Measurements from ENCODE around the gene MAG. TPM values are rescaled to one million over a fixed set of nuclear protein-coding genes. Genes with fewer than 3 reads are reported as not detected.
A peak's percentile ranks its signal among the peaks of the same experiment; 100 is the strongest.

Gene MAG
- total and polyA plus RNA-seq, 2 of the 13 experiments (the other 11 are each of a cell fraction or from before 2014, with no cell fraction given) = 0.20 to 1.3 TPM

DNA sequence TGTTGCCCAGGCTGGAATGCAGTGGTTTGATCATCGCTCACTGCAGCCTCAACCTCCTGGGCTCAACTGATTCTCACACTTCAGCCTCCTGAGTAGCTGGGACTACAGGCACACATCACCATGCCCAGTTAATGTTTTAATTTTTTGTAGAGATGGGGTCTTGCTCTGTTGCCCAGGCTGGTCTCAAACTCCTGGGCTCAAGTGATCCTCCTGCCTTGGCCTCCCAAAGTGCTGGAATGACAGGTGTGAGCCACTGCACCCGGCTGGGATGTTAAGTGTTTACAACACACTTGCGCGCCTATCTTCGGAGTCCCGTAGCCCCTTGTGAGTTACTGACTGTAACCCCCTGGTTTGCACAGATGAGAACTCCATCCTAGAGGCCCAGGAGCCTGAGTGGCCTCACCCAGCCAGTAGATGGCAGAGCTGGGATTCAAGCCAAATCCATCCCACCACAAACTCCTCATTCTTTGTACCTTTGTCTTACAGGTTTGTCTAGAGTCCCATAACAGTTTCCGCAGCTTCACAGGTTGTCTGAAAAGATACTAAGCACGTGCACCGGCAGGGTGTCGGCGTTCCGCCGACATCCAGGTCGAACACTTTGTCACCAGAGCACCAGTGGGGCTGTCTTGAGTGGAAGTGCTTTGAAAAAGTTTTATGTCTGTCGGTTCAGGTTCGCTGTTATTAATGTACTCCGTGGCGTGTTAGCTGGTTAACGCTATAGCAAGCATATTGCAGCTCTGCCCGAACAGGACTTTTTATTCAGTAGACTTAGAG lies 14.7 kb downstream of the MAG start:
- H3K27ac ChIP-seq (ENCODE audit: extremely low read length, insufficient read depth, low read length) = peak overlapping the region; percentile 77
- no peaks in the 10 kb centered on the region for H3K36me3 ChIP-seq (replicated peaks in 1 of 2; ENCODE audit: control insufficient read depth in 1 of 2, insufficient read depth in 2 of 2, low read length in 2 of 2)
- no peaks in the 10 kb centered on the region for H3K27me3 ChIP-seq (ENCODE audit: control insufficient read depth in 1 of 2, insufficient read depth in 2 of 2, low read length in 2 of 2)
- 80% methylated on average over 20 of the region's 20 CpGs for WGBS (ENCODE audit: low lambda C conversion rate)
- no peak overlapping the region for H3K4me2 ChIP-seq (ENCODE audit: low read depth, low read length)
- DNase-seq (ENCODE audit: low spot score) = peak; percentile 61
- H2AFZ ChIP-seq (ENCODE audit: low read length) = no peak overlapping the region
- intact Hi-C loops (cut with micrococcal nuclease; ENCODE audit: unreplicated experiment) = no loop called here
- ChIA-PET POLR2A (interaction anchor here (1.3 to 3.7 kb wide), 3 partner anchors 10 to 37 kb away, joined by 6 to 16 read pairs (median 7); partner anchors contain the start of gene USF2), CTCF (ENCODE audit: low intra/inter-chr PET ratio, low total read pairs) (interaction anchor here (1.0 kb wide), 1 partner anchor 46 kb away, joined by 3 read pairs; no protein-coding TSS in a partner anchor)
- no peak overlapping the region; the same call in 1 of the 2 replicates for H3K9ac ChIP-seq (ENCODE audit: insufficient read depth, low read depth, low read length)
- H3K4me1 ChIP-seq (ENCODE audit: insufficient read depth, low read length) = peaks cover 71% of the 10 kb centered on the region
- H3K4me3 ChIP-seq (replicated peaks in 1 of 3; ENCODE audit: insufficient read depth in 1 of 3, low read depth in 2 of 3, low read length in 3 of 3) = no peak overlapping the region
- FAIRE-seq = peak; percentile 79
- H3K79me2 ChIP-seq (ENCODE audit: insufficient read depth, low read length) = no peaks in the 10 kb centered on the region
- peak; percentile 47 for ATAC-seq
- BruUV-seq (replicated peaks) = no TSS peak
- no peaks in the 10 kb centered on the region for H3K9me3 ChIP-seq (ENCODE audit: low read length)
- no peaks in the 10 kb centered on the region for H4K20me1 ChIP-seq (ENCODE audit: insufficient read depth, low read length)
- in situ Hi-C loops (cut with HindIII; ENCODE audit: extremely low pct_ligation_motif_present, low pct_unique_long_range_greater_than_20kb) = no loop called here
- TF ChIP-seq ZNF547 (CRISPR knock-in tag; IDR thresholded peaks at IDR 0.05) (no peak), RAD21 (CRISPR knock-in tag; IDR thresholded peaks at IDR 0.05) (peak; percentile 56), ZNF530 (CRISPR knock-in tag; IDR thresholded peaks at IDR 0.05; ENCODE audit: low read depth) (no peak), MAFF (IDR thresholded peaks at IDR 0.05; ENCODE audit: low read depth, low read length) (no peak), HES4 (CRISPR knock-in tag; IDR thresholded peaks at IDR 0.05; ENCODE audit: borderline replicate concordance) (no peak), STAG1 (CRISPR knock-in tag; IDR thresholded peaks at IDR 0.05) (peak; percentile 50), ZNF230 (CRISPR knock-in tag; IDR thresholded peaks at IDR 0.05) (no peak), CHD4 (IDR thresholded peaks at IDR 0.05; ENCODE audit: borderline replicate concordance, low read length) (0 out of 2 replicates have a peak, but pooled peaks have one; percentile 57), SMAD1 (CRISPR knock-in tag; IDR thresholded peaks at IDR 0.05; ENCODE audit: borderline replicate concordance, low read depth) (0 out of 2 replicates have a peak, but pooled peaks have one; percentile 44)
- TF ChIP-seq, protein P1, sequence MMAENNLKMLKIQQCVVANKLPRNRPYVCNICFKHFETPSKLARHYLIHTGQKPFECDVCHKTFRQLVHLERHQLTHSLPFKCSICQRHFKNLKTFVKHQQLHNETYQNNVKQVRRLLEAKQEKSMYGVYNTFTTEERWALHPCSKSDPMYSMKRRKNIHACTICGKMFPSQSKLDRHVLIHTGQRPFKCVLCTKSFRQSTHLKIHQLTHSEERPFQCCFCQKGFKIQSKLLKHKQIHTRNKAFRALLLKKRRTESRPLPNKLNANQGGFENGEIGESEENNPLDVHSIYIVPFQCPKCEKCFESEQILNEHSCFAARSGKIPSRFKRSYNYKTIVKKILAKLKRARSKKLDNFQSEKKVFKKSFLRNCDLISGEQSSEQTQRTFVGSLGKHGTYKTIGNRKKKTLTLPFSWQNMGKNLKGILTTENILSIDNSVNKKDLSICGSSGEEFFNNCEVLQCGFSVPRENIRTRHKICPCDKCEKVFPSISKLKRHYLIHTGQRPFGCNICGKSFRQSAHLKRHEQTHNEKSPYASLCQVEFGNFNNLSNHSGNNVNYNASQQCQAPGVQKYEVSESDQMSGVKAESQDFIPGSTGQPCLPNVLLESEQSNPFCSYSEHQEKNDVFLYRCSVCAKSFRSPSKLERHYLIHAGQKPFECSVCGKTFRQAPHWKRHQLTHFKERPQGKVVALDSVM (CRISPR knock-in tag; IDR thresholded peaks at IDR 0.05) = peak; percentile 89
- TF ChIP-seq, protein P2, sequence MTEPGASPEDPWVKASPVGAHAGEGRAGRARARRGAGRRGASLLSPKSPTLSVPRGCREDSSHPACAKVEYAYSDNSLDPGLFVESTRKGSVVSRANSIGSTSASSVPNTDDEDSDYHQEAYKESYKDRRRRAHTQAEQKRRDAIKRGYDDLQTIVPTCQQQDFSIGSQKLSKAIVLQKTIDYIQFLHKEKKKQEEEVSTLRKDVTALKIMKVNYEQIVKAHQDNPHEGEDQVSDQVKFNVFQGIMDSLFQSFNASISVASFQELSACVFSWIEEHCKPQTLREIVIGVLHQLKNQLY (CRISPR knock-in tag; IDR thresholded peaks at IDR 0.05) = 0 out of 2 replicates have a peak, but pooled peaks have one; percentile 17
- TF ChIP-seq, protein P3, sequence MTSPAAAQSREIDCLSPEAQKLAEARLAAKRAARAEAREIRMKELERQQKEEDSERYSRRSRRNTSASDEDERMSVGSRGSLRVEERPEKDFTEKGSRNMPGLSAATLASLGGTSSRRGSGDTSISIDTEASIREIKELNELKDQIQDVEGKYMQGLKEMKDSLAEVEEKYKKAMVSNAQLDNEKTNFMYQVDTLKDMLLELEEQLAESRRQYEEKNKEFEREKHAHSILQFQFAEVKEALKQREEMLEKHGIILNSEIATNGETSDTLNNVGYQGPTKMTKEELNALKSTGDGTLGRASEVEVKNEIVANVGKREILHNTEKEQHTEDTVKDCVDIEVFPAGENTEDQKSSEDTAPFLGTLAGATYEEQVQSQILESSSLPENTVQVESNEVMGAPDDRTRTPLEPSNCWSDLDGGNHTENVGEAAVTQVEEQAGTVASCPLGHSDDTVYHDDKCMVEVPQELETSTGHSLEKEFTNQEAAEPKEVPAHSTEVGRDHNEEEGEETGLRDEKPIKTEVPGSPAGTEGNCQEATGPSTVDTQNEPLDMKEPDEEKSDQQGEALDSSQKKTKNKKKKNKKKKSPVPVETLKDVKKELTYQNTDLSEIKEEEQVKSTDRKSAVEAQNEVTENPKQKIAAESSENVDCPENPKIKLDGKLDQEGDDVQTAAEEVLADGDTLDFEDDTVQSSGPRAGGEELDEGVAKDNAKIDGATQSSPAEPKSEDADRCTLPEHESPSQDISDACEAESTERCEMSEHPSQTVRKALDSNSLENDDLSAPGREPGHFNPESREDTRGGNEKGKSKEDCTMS (CRISPR knock-in tag; conservative IDR thresholded peaks at IDR 0.05) = no peak
- TF ChIP-seq, protein P4, sequence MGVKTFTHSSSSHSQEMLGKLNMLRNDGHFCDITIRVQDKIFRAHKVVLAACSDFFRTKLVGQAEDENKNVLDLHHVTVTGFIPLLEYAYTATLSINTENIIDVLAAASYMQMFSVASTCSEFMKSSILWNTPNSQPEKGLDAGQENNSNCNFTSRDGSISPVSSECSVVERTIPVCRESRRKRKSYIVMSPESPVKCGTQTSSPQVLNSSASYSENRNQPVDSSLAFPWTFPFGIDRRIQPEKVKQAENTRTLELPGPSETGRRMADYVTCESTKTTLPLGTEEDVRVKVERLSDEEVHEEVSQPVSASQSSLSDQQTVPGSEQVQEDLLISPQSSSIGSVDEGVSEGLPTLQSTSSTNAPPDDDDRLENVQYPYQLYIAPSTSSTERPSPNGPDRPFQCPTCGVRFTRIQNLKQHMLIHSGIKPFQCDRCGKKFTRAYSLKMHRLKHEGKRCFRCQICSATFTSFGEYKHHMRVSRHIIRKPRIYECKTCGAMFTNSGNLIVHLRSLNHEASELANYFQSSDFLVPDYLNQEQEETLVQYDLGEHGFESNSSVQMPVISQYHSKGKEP (CRISPR knock-in tag; IDR thresholded peaks at IDR 0.05) = 0 out of 2 replicates have a peak, but pooled peaks have one; percentile 13
